OCI-LY7 (cell line): ENCODE measurements around the gene P3R3URF. TPM values are rescaled to one million over a fixed set of nuclear protein-coding genes. Genes with fewer than 3 reads are reported as not detected.

Source experiments
- BruUV-seq: library from RNA; stranded (reverse); fragments of 400-500 nt; replicated peaks from 2 replicates; lab custom pipeline; 2021; lab: Mats Ljungman, UMichigan
- CTCF ChIA-PET: fragments of 300-600 bp; sonication (Branson Sonifier 250); formaldehyde crosslinking; loops from one replicate; lab custom pipeline; 2022; ENCODE audit warnings: antibody characterized with exemption; ENCODE audit not compliant: unreplicated experiment; lab: Charles Lee
- POLR2A ChIA-PET: fragments of 300-600 bp; sonication (Branson Sonifier 250); formaldehyde crosslinking; loops from one replicate; lab custom pipeline; 2022; ENCODE audit warnings: antibody characterized with exemption; lab: Charles Lee
- DNase-seq: peaks from one replicate; pipeline ENCODE4 v3.0.0-alpha.2; 2015; ENCODE audit warnings: low spot score
- H2AFZ ChIP-seq: fragments of 200-600 bp; sonication (generic), shearing (Covaris generic); 2 replicates; pipeline ENCODE4 v1.6.1; 2014; ENCODE audit warnings: mild to moderate bottlenecking, antibody characterized with exemption, low read length, moderate library complexity
- H3K27ac ChIP-seq: fragments of 200-600 bp; sonication (generic); 2 replicates; pipeline ENCODE4 v1.5.1; 2014; ENCODE audit warnings: mixed run types, low read depth, mild to moderate bottlenecking, moderate library complexity, low read length, inconsistent platforms; ENCODE audit not compliant: poor library complexity, severe bottlenecking
- H3K36me3 ChIP-seq: fragments of 200-600 bp; sonication (generic); 2 replicates; pipeline ENCODE4 v1.6.1; 2014; ENCODE audit warnings: mild to moderate bottlenecking, antibody characterized with exemption, low read length, moderate library complexity, mixed read lengths; ENCODE audit not compliant: insufficient read depth
- H3K4me1 ChIP-seq: fragments of 200-600 bp; sonication (generic); 2 replicates; pipeline ENCODE4 v1.5.1; 2014; ENCODE audit warnings: mild to moderate bottlenecking, low read length; ENCODE audit not compliant: insufficient read depth, poor library complexity, severe bottlenecking
- H3K4me2 ChIP-seq: fragments of 200-600 bp; sonication (generic); 2 replicates; pipeline ENCODE4 v1.6.1; 2014; ENCODE audit warnings: mild to moderate bottlenecking, low read length
- H3K4me3 ChIP-seq: fragments of 200-600 bp; sonication (generic); 2 replicates; pipeline ENCODE4 v1.5.1; 2014; ENCODE audit warnings: mild to moderate bottlenecking, low read depth, low read length; ENCODE audit not compliant: poor library complexity, severe bottlenecking
- H3K79me2 ChIP-seq: fragments of 200-600 bp; sonication (generic); 2 replicates; pipeline ENCODE4 v1.6.1; 2016; ENCODE audit warnings: low read depth, mild to moderate bottlenecking, low read length, moderate library complexity, mixed read lengths; ENCODE audit not compliant: insufficient read depth
- H3K9me2 ChIP-seq: fragments of 200-600 bp; sonication (generic); 2 replicates; pipeline ENCODE4 v1.6.1; 2016; ENCODE audit warnings: mild to moderate bottlenecking, low read length, mixed read lengths; ENCODE audit not compliant: insufficient read depth
- H3K9me3 ChIP-seq: fragments of 200-600 bp; sonication (generic); 2 replicates; pipeline ENCODE4 v1.6.1; 2014; ENCODE audit warnings: mild to moderate bottlenecking, mixed run types, low read length, mixed read lengths
- H4K20me1 ChIP-seq: fragments of 200-600 bp; sonication (generic); 2 replicates; pipeline ENCODE4 v1.6.1; 2014; ENCODE audit warnings: mild to moderate bottlenecking, antibody characterized with exemption, low read length, moderate library complexity, mixed read lengths; ENCODE audit not compliant: insufficient read depth
- CTCF ChIP-seq: fragments of 200-600 bp; sonication (generic); conservative IDR thresholded peaks from 2 replicates; pipeline ENCODE4 v1.5.1; 2014; ENCODE audit warnings: mild to moderate bottlenecking, antibody characterized with exemption, low read length, moderate library complexity, mixed read lengths
- EZH2phosphoT487 ChIP-seq: fragments of 200-600 bp; sonication (generic); IDR thresholded peaks from 2 replicates; pipeline ENCODE4 v1.6.1; 2018; ENCODE audit warnings: low read depth, borderline replicate concordance, mild to moderate bottlenecking, mixed run types, antibody characterized with exemption, low read length, moderate library complexity, mixed read lengths
- intact Hi-C: fragments of 100-400 bp; cut with micrococcal nuclease; formaldehyde crosslinking; loops from one replicate; pipeline ENCODE4 v1.10.0; 2022; ENCODE audit not compliant: unreplicated experiment
- total RNA-seq, 2 experiments: library from RNA; depleted of rRNA in 1 of 2; stranded (reverse); fragments of >200 nt in 1 of 2; shearing (Covaris generic) in 1 of 2; gene quantifications; 2 replicates each; pipeline ENCODE4 v1.2.3, GENCODE V29; 2014 to 2022

P3R3URF gene
- total RNA-seq, 2 experiments from 2014 or later = not detected

- Histone ChIP-seq H3K9me3 (no peaks in the 10 kb centered on the region), H3K4me2 (peak overlapping the region; percentile 53; the same call in 1 of the 2 replicates), H3K27ac (no peak overlapping the region), H3K79me2 (no peaks in the 10 kb centered on the region), H4K20me1 (no peaks in the 10 kb centered on the region), H3K36me3 (no peaks in the 10 kb centered on the region), H2AFZ (peak overlapping the region; percentile 67; the same call in 1 of the 2 replicates), H3K9me2 (no peaks in the 10 kb centered on the region), H3K4me3 (no peak overlapping the region), H3K4me1 (peaks cover 44% of the 10 kb centered on the region)
- CTCF ChIA-PET = interaction anchor here (0.6 kb wide), 1 partner anchor 132 kb away, joined by 3 read pairs; no protein-coding TSS in a partner anchor
- BruUV-seq = no TSS peak
- intact Hi-C loops = no loop called here
- DNase-seq = no peak
- no peak for TF ChIP-seq EZH2phosphoT487
- no peak for TF ChIP-seq CTCF
- POLR2A ChIA-PET = interaction anchor here (1.0 to 1.1 kb wide), 2 partner anchors 13 to 38 kb away, joined by 3 to 4 read pairs; no protein-coding TSS in a partner anchor
Measured at GRCh38 chr1:46172321-46172720, 4.0 kb downstream of the P3R3URF start.

GRCh38 chr1:46171871-46172270 is 4.4 kb downstream of the P3R3URF start:
- peaks cover 49% of the 10 kb centered on the region for H3K4me1 ChIP-seq
- TF ChIP-seq CTCF (no peak), EZH2phosphoT487 (no peak)
- H3K4me2 ChIP-seq = peak overlapping the region; percentile 53
- no peaks in the 10 kb centered on the region for H3K9me3 ChIP-seq
- H3K79me2 ChIP-seq = no peaks in the 10 kb centered on the region
- BruUV-seq = no TSS peak
- DNase-seq = peak; percentile 28
- H3K27ac ChIP-seq = no peak overlapping the region
- H3K9me2 ChIP-seq = no peaks in the 10 kb centered on the region
- POLR2A ChIA-PET = interaction anchor here (1.0 to 1.1 kb wide), 2 partner anchors 12 to 38 kb away, joined by 3 to 4 read pairs; no protein-coding TSS in a partner anchor
- peak overlapping the region; percentile 67; the same call in 1 of the 2 replicates for H2AFZ ChIP-seq
- no peaks in the 10 kb centered on the region for H3K36me3 ChIP-seq
- CTCF ChIA-PET = no interaction called here
- no peak overlapping the region for H3K4me3 ChIP-seq
- no peaks in the 10 kb centered on the region for H4K20me1 ChIP-seq
- intact Hi-C loops = no loop called here

GRCh38 chr1:46171351-46171750 is 4.9 kb downstream of the P3R3URF start:
- no peaks in the 10 kb centered on the region for H4K20me1 ChIP-seq
- H3K9me3 ChIP-seq = no peaks in the 10 kb centered on the region
- DNase-seq = peak; percentile 52
- H3K79me2 ChIP-seq = no peaks in the 10 kb centered on the region
- no peak overlapping the region for H3K27ac ChIP-seq
- H2AFZ ChIP-seq = peak overlapping the region; percentile 67; the same call in 1 of the 2 replicates
- no peaks in the 10 kb centered on the region for H3K9me2 ChIP-seq
- intact Hi-C loops = no loop called here
- POLR2A ChIA-PET = no interaction called here
- peaks cover 54% of the 10 kb centered on the region for H3K4me1 ChIP-seq
- TF ChIP-seq CTCF (no peak), EZH2phosphoT487 (no peak)
- CTCF ChIA-PET = no interaction called here
- H3K36me3 ChIP-seq = no peaks in the 10 kb centered on the region
- peak overlapping the region; percentile 53 for H3K4me2 ChIP-seq
- no peak overlapping the region for H3K4me3 ChIP-seq
- BruUV-seq = no TSS peak
